Naive B cell (primary cell): ENCODE measurements around the gene CYB561A3. TPM values are rescaled to one million over a fixed set of nuclear protein-coding genes. Genes with fewer than 3 reads are reported as not detected.

Experiments used
- ATAC-seq, 2 donors: fragments of 150-1000 bp; cut with Tn5 transposase; 2 replicates each; pipeline ENCODE4 v1.10.0; 2021; ENCODE audit warnings: low read depth in 2 of 2, mild to moderate bottlenecking in 2 of 2, moderate library complexity in 2 of 2
- DNase-seq: peaks from one replicate; pipeline ENCODE4 v3.0.0; 2022
- H3K27ac Mint-ChIP-seq, 6 donors: one replicate each; pipeline ENCODE4 v1.8.0; 2020 to 2022; ENCODE audit warnings: mild to moderate bottlenecking in 6 of 6, mixed read lengths in 6 of 6, moderate library complexity in 5 of 6, inconsistent platforms in 2 of 6
- H3K27me3 Mint-ChIP-seq, 3 donors: one replicate each; pipeline ENCODE4 v1.8.0; 2021 to 2022; ENCODE audit warnings: mixed read lengths in 3 of 3, mild to moderate bottlenecking in 1 of 3
- H3K36me3 Mint-ChIP-seq, 2 donors: one replicate each; pipeline ENCODE4 v1.8.0; 2020 to 2022; ENCODE audit warnings: mixed read lengths in 2 of 2, inconsistent platforms in 1 of 2, mild to moderate bottlenecking in 1 of 2
- H3K4me1 Mint-ChIP-seq, 3 donors: one replicate each; pipeline ENCODE4 v1.8.0; 2020 to 2022; ENCODE audit warnings: mixed read lengths in 3 of 3, inconsistent platforms in 1 of 3, mild to moderate bottlenecking in 1 of 3, moderate library complexity in 1 of 3
- H3K4me3 Mint-ChIP-seq, 8 donors: one replicate each; pipeline ENCODE4 v1.8.0; 2020 to 2022; ENCODE audit warnings: mild to moderate bottlenecking in 8 of 8, mixed read lengths in 8 of 8, moderate library complexity in 8 of 8, inconsistent platforms in 2 of 8
- H3K9me3 Mint-ChIP-seq, 7 donors: one replicate each; pipeline ENCODE4 v1.8.0; 2020 to 2022; ENCODE audit warnings: mixed read lengths in 7 of 7, mild to moderate bottlenecking in 5 of 7, inconsistent platforms in 2 of 7, moderate library complexity in 1 of 7
- polyA plus RNA-seq, 6 donors: library from polyadenylated mRNA; unstranded; fragments of 300-500 nt; fragmentation: Illumina TruSeq; gene quantifications; one replicate each; pipeline ENCODE4 v1.2.3, GENCODE V29; 2021; ENCODE audit warnings: low read depth in 6 of 6

CYB561A3 gene
- polyA plus RNA-seq, 6 donors from 2014 or later, result 1,105 to 1,945 (median 1,251) TPM

GRCh38 chr11:61347916-61348461 lies 13.7 kb downstream of the CYB561A3 start:
- Mint-ChIP-seq H3K27me3 (no peaks in the 10 kb centered on the region), H3K9me3 (no peaks in the 10 kb centered on the region), H3K4me3 (peak overlapping the region in 1 of 8 donors; percentile 16), H3K4me1 (peaks cover 17 to 68% (median 48%) of the 10 kb centered on the region in 3 donors), H3K36me3 (peaks cover 5 to 17% of the 10 kb centered on the region in 2 donors), H3K27ac (peak overlapping the region; percentile 26 to 80 (median 53))
- no peak for ATAC-seq
- no peak for DNase-seq

- peak overlapping the region; percentile 36 to 93 (median 68) for H3K27ac Mint-ChIP-seq
- peaks cover 5 to 11% of the 10 kb centered on the region in 2 donors for H3K36me3 Mint-ChIP-seq
- no peak overlapping the region for H3K4me3 Mint-ChIP-seq
These were observed 15.5 kb downstream of the CYB561A3 start for GRCh38 chr11:61345954-61346843.

GRCh38 chr11:61345170-61345610 lies 16.5 kb downstream of the CYB561A3 start:
- H3K27ac Mint-ChIP-seq, result peak overlapping the region in 3 of 6 donors; percentile 24 to 80 (median 67)
- no peak for DNase-seq
- H3K4me3 Mint-ChIP-seq, result no peak overlapping the region
- H3K27me3 Mint-ChIP-seq, result no peaks in the 10 kb centered on the region
- H3K36me3 Mint-ChIP-seq, result peaks cover 7 to 10% of the 10 kb centered on the region in 2 donors
- peaks cover 21 to 68% (median 52%) of the 10 kb centered on the region in 3 donors for H3K4me1 Mint-ChIP-seq
- no peak for ATAC-seq
- no peaks in the 10 kb centered on the region for H3K9me3 Mint-ChIP-seq

More at GRCh38 chr11:61345954-61346843, 15.5 kb downstream of the CYB561A3 start:
- Mint-ChIP-seq H3K9me3 (no peaks in the 10 kb centered on the region), H3K4me1 (peaks cover 15 to 66% (median 46%) of the 10 kb centered on the region in 3 donors), H3K27me3 (no peaks in the 10 kb centered on the region)
- no peak for ATAC-seq
- DNase-seq, result no peak

- ATAC-seq (no peak), DNase-seq (no peak)
- H3K27me3 Mint-ChIP-seq, result no peaks in the 10 kb centered on the region
- H3K9me3 Mint-ChIP-seq, result no peaks in the 10 kb centered on the region
- peak overlapping the region; percentile 24 to 80 (median 58) for H3K27ac Mint-ChIP-seq
- peaks cover 22 to 62% (median 48%) of the 10 kb centered on the region in 3 donors for H3K4me1 Mint-ChIP-seq
- H3K36me3 Mint-ChIP-seq, result peaks cover 5 to 7% of the 10 kb centered on the region in 2 donors
- no peak overlapping the region for H3K4me3 Mint-ChIP-seq
These were observed 17.6 kb downstream of the CYB561A3 start for GRCh38 chr11:61343792-61344745.

- H3K36me3 Mint-ChIP-seq, result peaks cover 5 to 7% of the 10 kb centered on the region in 2 donors
- H3K27me3 Mint-ChIP-seq, result no peaks in the 10 kb centered on the region
- H3K27ac Mint-ChIP-seq, result peak overlapping the region in 4 of 6 donors; percentile 19 to 74 (median 46)
- H3K4me3 Mint-ChIP-seq, result no peak overlapping the region
- peaks cover 25 to 55% (median 36%) of the 10 kb centered on the region in 3 donors for H3K4me1 Mint-ChIP-seq
- DNase-seq (no peak), ATAC-seq (no peak)
- H3K9me3 Mint-ChIP-seq, result no peaks in the 10 kb centered on the region
These were observed 19.4 kb downstream of the CYB561A3 start for GRCh38 chr11:61342207-61342803.

- ATAC-seq (no peak), DNase-seq (no peak)
- no peaks in the 10 kb centered on the region for H3K27me3 Mint-ChIP-seq
- H3K27ac Mint-ChIP-seq, result peak overlapping the region in 4 of 6 donors; percentile 33 to 91 (median 73)
- H3K4me1 Mint-ChIP-seq, result peaks cover 27 to 54% (median 36%) of the 10 kb centered on the region in 3 donors
- H3K4me3 Mint-ChIP-seq, result no peak overlapping the region
- H3K36me3 Mint-ChIP-seq, result peaks cover 5 to 7% of the 10 kb centered on the region in 2 donors
- no peaks in the 10 kb centered on the region for H3K9me3 Mint-ChIP-seq
These were observed 20.0 kb downstream of the CYB561A3 start for GRCh38 chr11:61341706-61342105.

GRCh38 chr11:61340979-61341378 lies 20.7 kb downstream of the CYB561A3 start:
- no peaks in the 10 kb centered on the region for H3K9me3 Mint-ChIP-seq
- H3K27ac Mint-ChIP-seq, result peak overlapping the region in 4 of 6 donors; percentile 37 to 91 (median 55)
- no peak for ATAC-seq
- no peaks in the 10 kb centered on the region for H3K27me3 Mint-ChIP-seq
- DNase-seq, result no peak
- H3K4me3 Mint-ChIP-seq, result no peak overlapping the region
- H3K36me3 Mint-ChIP-seq, result peaks cover 5 to 7% of the 10 kb centered on the region in 2 donors
- peaks cover 25 to 55% (median 39%) of the 10 kb centered on the region in 3 donors for H3K4me1 Mint-ChIP-seq

GRCh38 chr11:61339490-61339878 lies 22.2 kb downstream of the CYB561A3 start:
- Mint-ChIP-seq H3K4me3 (no peak overlapping the region), H3K27ac (peak overlapping the region in 2 of 6 donors; percentile 38 to 47), H3K27me3 (no peaks in the 10 kb centered on the region), H3K36me3 (peaks cover 5 to 7% of the 10 kb centered on the region in 2 donors), H3K9me3 (no peaks in the 10 kb centered on the region), H3K4me1 (peaks cover 24 to 48% (median 36%) of the 10 kb centered on the region in 3 donors)
- DNase-seq (no peak), ATAC-seq (no peak)

GRCh38 chr11:61338783-61339489 lies 22.7 kb downstream of the CYB561A3 start:
- Mint-ChIP-seq H3K4me3 (peak overlapping the region in 1 of 8 donors; percentile 5), H3K9me3 (no peaks in the 10 kb centered on the region), H3K27me3 (no peaks in the 10 kb centered on the region), H3K36me3 (peaks cover 5 to 7% of the 10 kb centered on the region in 2 donors), H3K4me1 (peaks cover 24 to 48% (median 38%) of the 10 kb centered on the region in 3 donors), H3K27ac (peak overlapping the region in 3 of 6 donors; percentile 38 to 56 (median 47))
- DNase-seq, result no peak
- no peak for ATAC-seq

- H3K27me3 Mint-ChIP-seq, result no peaks in the 10 kb centered on the region
- H3K9me3 Mint-ChIP-seq, result no peaks in the 10 kb centered on the region
- peak overlapping the region in 3 of 6 donors; percentile 65 to 96 (median 82) for H3K27ac Mint-ChIP-seq
- peaks cover 5 to 7% of the 10 kb centered on the region in 2 donors for H3K36me3 Mint-ChIP-seq
- ATAC-seq, result no peak
- H3K4me3 Mint-ChIP-seq, result no peak overlapping the region
- no peak for DNase-seq
- H3K4me1 Mint-ChIP-seq, result peaks cover 30 to 59% (median 46%) of the 10 kb centered on the region in 3 donors
These were observed 23.8 kb downstream of the CYB561A3 start for GRCh38 chr11:61337706-61338470.

- Mint-ChIP-seq H3K9me3 (no peaks in the 10 kb centered on the region), H3K27me3 (no peaks in the 10 kb centered on the region), H3K27ac (peak overlapping the region; percentile 12 to 91 (median 74)), H3K4me3 (peak overlapping the region in 2 of 8 donors; percentile 44 to 66), H3K36me3 (peaks cover 5 to 7% of the 10 kb centered on the region in 2 donors), H3K4me1 (peaks cover 45 to 62% (median 48%) of the 10 kb centered on the region in 3 donors)
- peak; percentile 83 for DNase-seq
- peak; percentile 53 to 64 for ATAC-seq
These were observed 25.3 kb downstream of the CYB561A3 start for GRCh38 chr11:61336171-61336935.
